ENCODE results near the gene DCTN4.

Gene DCTN4

GRCh38 chr5:150692276-150692675, 66.5 kb downstream of the DCTN4 start:
- no peak overlapping the region for H4K8ac ChIP-seq (ENCODE audit: low read depth, low read length)
- H3K27ac ChIP-seq (replicated peaks; ENCODE audit: low read length), result no peak overlapping the region
- no CpG with 5 or more reads among the region's 3 CpGs for WGBS, 2 donors (ENCODE audit: extremely low coverage in 2 of 2, insufficient read length in 2 of 2, insufficient replicate concordance in 1 of 2)
- no peak for DNase-seq (ENCODE audit: low spot score)
- no peak overlapping the region for H2BK120ac ChIP-seq (ENCODE audit: low read depth, low read length)
- H3K23ac ChIP-seq (ENCODE audit: low read depth, low read length, poor library complexity), result no peak overlapping the region
- no peak overlapping the region for H3K4me2 ChIP-seq (ENCODE audit: insufficient read depth, low read length, poor library complexity, severe bottlenecking)
- no peak overlapping the region for H3K9ac ChIP-seq (ENCODE audit: low read depth, low read length, poor library complexity)
- H3K4ac ChIP-seq (ENCODE audit: low read length), result no peak overlapping the region
- H3K9me3 ChIP-seq (replicated peaks in 1 of 2; ENCODE audit: control insufficient read depth in 2 of 2, insufficient read depth in 1 of 2, low read depth in 1 of 2, low read length in 2 of 2), result no peaks in the 10 kb centered on the region
- no peaks in the 10 kb centered on the region for H3K27me3 ChIP-seq (ENCODE audit: control insufficient read depth in 3 of 3, insufficient read depth in 3 of 3, low read depth in 1 of 3, low read length in 3 of 3)
- no peak overlapping the region for H3K4me3 ChIP-seq (ENCODE audit: low read length in 2 of 2)
- H4K91ac ChIP-seq (ENCODE audit: low read depth, low read length, poor library complexity), result no peak overlapping the region
- H3K79me1 ChIP-seq (ENCODE audit: low read depth, low read length), result no peaks in the 10 kb centered on the region
- no peak overlapping the region for H3K14ac ChIP-seq (ENCODE audit: low read length)
- H2BK15ac ChIP-seq (ENCODE audit: low read length), result no peak overlapping the region
- no peak overlapping the region for H2AFZ ChIP-seq (ENCODE audit: low read length)
- no peak overlapping the region for H2BK5ac ChIP-seq (ENCODE audit: low read length)
- H3K18ac ChIP-seq (ENCODE audit: low read length), result no peak overlapping the region
- peaks cover 47 to 82% of the 10 kb centered on the region in 2 donors for H3K36me3 ChIP-seq (replicated peaks in 1 of 2; ENCODE audit: control insufficient read depth in 2 of 2, insufficient read depth in 2 of 2, low read length in 2 of 2)
- no peak overlapping the region for H2AK5ac ChIP-seq (ENCODE audit: low read depth, low read length)
- H2BK12ac ChIP-seq (ENCODE audit: low read length), result no peak overlapping the region
- H3K4me1 ChIP-seq (ENCODE audit: control insufficient read depth in 2 of 2, insufficient read depth in 1 of 2, low read depth in 1 of 2, low read length in 2 of 2), result no peaks in the 10 kb centered on the region

GRCh38 chr5:150690760-150691159, 68.1 kb downstream of the DCTN4 start:
- no peak overlapping the region for H4K8ac ChIP-seq (ENCODE audit: low read depth, low read length)
- no peak overlapping the region for H3K18ac ChIP-seq (ENCODE audit: low read length)
- DNase-seq (ENCODE audit: low spot score), result no peak
- no peak overlapping the region for H2AK5ac ChIP-seq (ENCODE audit: low read depth, low read length)
- no peaks in the 10 kb centered on the region for H3K27me3 ChIP-seq (ENCODE audit: control insufficient read depth in 3 of 3, insufficient read depth in 3 of 3, low read depth in 1 of 3, low read length in 3 of 3)
- H3K9me3 ChIP-seq (replicated peaks in 1 of 2; ENCODE audit: control insufficient read depth in 2 of 2, insufficient read depth in 1 of 2, low read depth in 1 of 2, low read length in 2 of 2), result no peaks in the 10 kb centered on the region
- H2AFZ ChIP-seq (ENCODE audit: low read length), result no peak overlapping the region
- no peak overlapping the region for H3K4ac ChIP-seq (ENCODE audit: low read length)
- no peak overlapping the region for H2BK12ac ChIP-seq (ENCODE audit: low read length)
- H3K79me1 ChIP-seq (ENCODE audit: low read depth, low read length), result no peaks in the 10 kb centered on the region
- H3K36me3 ChIP-seq (replicated peaks in 1 of 2; ENCODE audit: control insufficient read depth in 2 of 2, insufficient read depth in 2 of 2, low read length in 2 of 2), result peaks cover 38 to 66% of the 10 kb centered on the region in 2 donors
- H3K9ac ChIP-seq (ENCODE audit: low read depth, low read length, poor library complexity), result no peak overlapping the region
- no peak overlapping the region for H4K91ac ChIP-seq (ENCODE audit: low read depth, low read length, poor library complexity)
- H2BK5ac ChIP-seq (ENCODE audit: low read length), result no peak overlapping the region
- 100% methylated on average over 1 of the region's 6 CpGs; no CpG with 5 or more reads in 1 of the 2 donors for WGBS, 2 donors (ENCODE audit: extremely low coverage in 2 of 2, insufficient read length in 2 of 2, insufficient replicate concordance in 1 of 2)
- no peak overlapping the region for H2BK120ac ChIP-seq (ENCODE audit: low read depth, low read length)
- H3K14ac ChIP-seq (ENCODE audit: low read length), result no peak overlapping the region
- H2BK15ac ChIP-seq (ENCODE audit: low read length), result no peak overlapping the region
- H3K4me1 ChIP-seq (ENCODE audit: control insufficient read depth in 2 of 2, insufficient read depth in 1 of 2, low read depth in 1 of 2, low read length in 2 of 2), result no peaks in the 10 kb centered on the region
- no peak overlapping the region for H3K27ac ChIP-seq (replicated peaks; ENCODE audit: low read length)
- H3K4me2 ChIP-seq (ENCODE audit: insufficient read depth, low read length, poor library complexity, severe bottlenecking), result no peak overlapping the region
- no peak overlapping the region for H3K4me3 ChIP-seq (ENCODE audit: low read length in 2 of 2)
- no peak overlapping the region for H3K23ac ChIP-seq (ENCODE audit: low read depth, low read length, poor library complexity)

- H3K27me3 ChIP-seq (ENCODE audit: control insufficient read depth in 3 of 3, insufficient read depth in 3 of 3, low read depth in 1 of 3, low read length in 3 of 3), result no peaks in the 10 kb centered on the region
- H3K4me2 ChIP-seq (ENCODE audit: insufficient read depth, low read length, poor library complexity, severe bottlenecking), result no peak overlapping the region
- H3K4ac ChIP-seq (ENCODE audit: low read length), result no peak overlapping the region
- H4K8ac ChIP-seq (ENCODE audit: low read depth, low read length), result no peak overlapping the region
- no peak for DNase-seq (ENCODE audit: low spot score)
- no peak overlapping the region for H3K27ac ChIP-seq (replicated peaks; ENCODE audit: low read length)
- H2BK5ac ChIP-seq (ENCODE audit: low read length), result no peak overlapping the region
- H3K36me3 ChIP-seq (replicated peaks in 1 of 2; ENCODE audit: control insufficient read depth in 2 of 2, insufficient read depth in 2 of 2, low read length in 2 of 2), result peaks cover 30 to 50% of the 10 kb centered on the region in 2 donors
- no peaks in the 10 kb centered on the region for H3K79me1 ChIP-seq (ENCODE audit: low read depth, low read length)
- no peak overlapping the region for H3K4me3 ChIP-seq (ENCODE audit: low read length in 2 of 2)
- H3K14ac ChIP-seq (ENCODE audit: low read length), result no peak overlapping the region
- no peak overlapping the region for H3K23ac ChIP-seq (ENCODE audit: low read depth, low read length, poor library complexity)
- H3K9ac ChIP-seq (ENCODE audit: low read depth, low read length, poor library complexity), result no peak overlapping the region
- no CpG with 5 or more reads among the region's 1 CpG for WGBS, 2 donors (ENCODE audit: extremely low coverage in 2 of 2, insufficient read length in 2 of 2, insufficient replicate concordance in 1 of 2)
- no peak overlapping the region for H4K91ac ChIP-seq (ENCODE audit: low read depth, low read length, poor library complexity)
- H2BK12ac ChIP-seq (ENCODE audit: low read length), result no peak overlapping the region
- H2AFZ ChIP-seq (ENCODE audit: low read length), result no peak overlapping the region
- no peak overlapping the region for H2BK120ac ChIP-seq (ENCODE audit: low read depth, low read length)
- no peak overlapping the region for H3K18ac ChIP-seq (ENCODE audit: low read length)
- no peak overlapping the region for H2AK5ac ChIP-seq (ENCODE audit: low read depth, low read length)
- no peak overlapping the region for H2BK15ac ChIP-seq (ENCODE audit: low read length)
- H3K4me1 ChIP-seq (ENCODE audit: control insufficient read depth in 2 of 2, insufficient read depth in 1 of 2, low read depth in 1 of 2, low read length in 2 of 2), result no peaks in the 10 kb centered on the region
- H3K9me3 ChIP-seq (replicated peaks in 1 of 2; ENCODE audit: control insufficient read depth in 2 of 2, insufficient read depth in 1 of 2, low read depth in 1 of 2, low read length in 2 of 2), result no peaks in the 10 kb centered on the region
These were observed 69.7 kb downstream of the DCTN4 start for GRCh38 chr5:150689120-150689519.

GRCh38 chr5:150676578-150676977, 82.2 kb downstream of the DCTN4 start:
- Histone ChIP-seq H3K4me2 (ENCODE audit: insufficient read depth, low read length, poor library complexity, severe bottlenecking) (no peak overlapping the region), H4K8ac (ENCODE audit: low read depth, low read length) (no peak overlapping the region), H2BK12ac (ENCODE audit: low read length) (no peak overlapping the region), H3K27ac (replicated peaks; ENCODE audit: low read length) (no peak overlapping the region), H3K4me3 (ENCODE audit: low read length in 2 of 2) (no peak overlapping the region), H2BK120ac (ENCODE audit: low read depth, low read length) (no peak overlapping the region), H3K9me3 (replicated peaks in 1 of 2; ENCODE audit: control insufficient read depth in 2 of 2, insufficient read depth in 1 of 2, low read depth in 1 of 2, low read length in 2 of 2) (no peaks in the 10 kb centered on the region), H4K91ac (ENCODE audit: low read depth, low read length, poor library complexity) (no peak overlapping the region), H2BK15ac (ENCODE audit: low read length) (no peak overlapping the region), H2BK5ac (ENCODE audit: low read length) (no peak overlapping the region), H3K4ac (ENCODE audit: low read length) (no peak overlapping the region), H2AK5ac (ENCODE audit: low read depth, low read length) (no peak overlapping the region), H3K18ac (ENCODE audit: low read length) (no peak overlapping the region), H3K36me3 (replicated peaks in 1 of 2; ENCODE audit: control insufficient read depth in 2 of 2, insufficient read depth in 2 of 2, low read length in 2 of 2) (no peaks in the 10 kb centered on the region), H3K9ac (ENCODE audit: low read depth, low read length, poor library complexity) (no peak overlapping the region), H3K27me3 (ENCODE audit: control insufficient read depth in 3 of 3, insufficient read depth in 3 of 3, low read depth in 1 of 3, low read length in 3 of 3) (peaks cover 6 to 20% (median 18%) of the 10 kb centered on the region in 3 experiments), H3K4me1 (ENCODE audit: control insufficient read depth in 2 of 2, insufficient read depth in 1 of 2, low read depth in 1 of 2, low read length in 2 of 2) (peaks cover 0 to 2% of the 10 kb centered on the region in 2 donors), H3K79me1 (ENCODE audit: low read depth, low read length) (no peaks in the 10 kb centered on the region), H3K14ac (ENCODE audit: low read length) (no peak overlapping the region), H2AFZ (ENCODE audit: low read length) (no peak overlapping the region), H3K23ac (ENCODE audit: low read depth, low read length, poor library complexity) (no peak overlapping the region)
- WGBS, 2 donors (ENCODE audit: extremely low coverage in 2 of 2, insufficient read length in 2 of 2, insufficient replicate concordance in 1 of 2), result no CpG with 5 or more reads among the region's 9 CpGs
- no peak for DNase-seq (ENCODE audit: low spot score)
